Spleen (tissue), 11 donors: ENCODE results near the gene KLHL34. TPM values are rescaled to one million over a fixed set of nuclear protein-coding genes. Genes with fewer than 3 reads are reported as not detected.

Source experiments
- DNase-seq: peaks from one replicate; pipeline ENCODE4 v3.0.0-alpha.2; 2020
- H3K27ac ChIP-seq, 8 donors: fragments of 200-600 bp; sonication (generic) in 7 of 8; 1 replicate in 4 of 8; 2 replicates in 4 of 8; pipeline versions ENCODE4 v1.5.0 to v1.8.0; 2016 to 2021; ENCODE audit warnings: inconsistent platforms in 4 of 8, mild to moderate bottlenecking in 4 of 8, moderate library complexity in 1 of 8
- H3K27me3 ChIP-seq, 7 donors: fragments of 200-600 bp; sonication (generic) in 6 of 7; replicated peaks in 1 of 7; 1 replicate in 4 of 7; 2 replicates in 3 of 7; pipeline versions ENCODE4 v1.5.0 to v1.8.0; 2016 to 2021; ENCODE audit warnings: inconsistent platforms in 3 of 7, mild to moderate bottlenecking in 1 of 7
- H3K36me3 ChIP-seq, 6 donors: fragments of 200-600 bp; sonication (generic) in 5 of 6; 1 replicate in 4 of 6; 2 replicates in 2 of 6; pipeline versions ENCODE4 v1.5.0 to v1.8.0; 2016 to 2021; ENCODE audit warnings: inconsistent platforms in 2 of 6
- H3K4me1 ChIP-seq, 6 donors: fragments of 200-600 bp; sonication (generic) in 5 of 6; 1 replicate in 3 of 6; 2 replicates in 3 of 6; pipeline versions ENCODE4 v1.5.0 to v1.8.0; 2016 to 2021; ENCODE audit warnings: inconsistent platforms in 3 of 6
- H3K4me3 ChIP-seq, 8 donors: fragments of 200-600 bp; sonication (generic) in 7 of 8; 1 replicate in 4 of 8; 2 replicates in 4 of 8; pipeline versions ENCODE4 v1.5.0 to v1.8.0; 2016 to 2021; ENCODE audit warnings: inconsistent platforms in 4 of 8, mild to moderate bottlenecking in 4 of 8, moderate library complexity in 2 of 8
- H3K9me3 ChIP-seq, 8 donors: fragments of 200-600 bp; sonication (generic) in 7 of 8; 1 replicate in 4 of 8; 2 replicates in 4 of 8; pipeline versions ENCODE4 v1.5.0 to v1.8.0; 2016 to 2021; ENCODE audit warnings: inconsistent platforms in 4 of 8
- CTCF ChIP-seq, 11 experiments: fragments of 200-600 bp in 7 of 11; fragments of 450-650 bp in 4 of 11; sonication (generic) in 4 of 11; IDR thresholded peaks in 8 of 11; conservative IDR thresholded peaks in 3 of 11; 1 replicate in 7 of 11; 2 replicates in 4 of 11; pipeline versions ENCODE4 v1.4.0 to v1.8.0; 2016 to 2021; ENCODE audit warnings: antibody characterized with exemption in 11 of 11, inconsistent platforms in 4 of 11, mild to moderate bottlenecking in 1 of 11
- POLR2A ChIP-seq, 3 donors: fragments of 450-650 bp; IDR thresholded peaks; one replicate each; pipeline ENCODE4 v1.5.1; 2017; ENCODE audit warnings: antibody characterized with exemption in 3 of 3, mild to moderate bottlenecking in 1 of 3
- POLR2AphosphoS5 ChIP-seq, 3 donors: sonication (generic); formaldehyde crosslinking; IDR thresholded peaks; one replicate each; pipeline ENCODE4 v1.5.1; 2017; ENCODE audit warnings: antibody characterized with exemption in 3 of 3
- WGBS, 5 donors: extraction: QIAGEN DNeasy Blood & Tissue Kit in 3 of 5; methylation state at CpG; one replicate each; pipeline versions ENCODE4 v1.1.5 to v1.1.7; 2013 to 2018; 5-methylcytosine and 5-hydroxymethylcytosine counted together
- intact Hi-C: fragments of 100-400 bp; cut with DNase I; formaldehyde crosslinking; loops from one replicate; pipeline ENCODE4 v1.15.0; 2023; ENCODE audit warnings: low total_unique reads
- polyA plus RNA-seq, 3 donors: library from polyadenylated mRNA; stranded (reverse); fragments of 200-250 nt; gene quantifications; one replicate each; pipeline ENCODE4 v1.2.1, GENCODE V29; 2013
- total RNA-seq, 7 donors: library from RNA; depleted of rRNA in 3 of 7; stranded (reverse); fragments of >200 nt in 3 of 7; fragmentation: NEBNext Ultra II Directional in 4 of 7; extraction: Animal tissue kit (Norgen Biotek cat#: 25700) in 4 of 7; gene quantifications; one replicate each; pipeline versions ENCODE4 v1.1.0 to v1.2.1, GENCODE V29; 2016 to 2021
- donor health status: healthy with polysubstance abuse.
- donor health status: DM: no; HTN: no; CAD: no; lungs with moderate emphysema.
- donor health status: DM: no; HTN: no; CAD: no.
- donor health status: Bipolar disorder and iron deficiency.
- donor health status: healthy.
- donor health status: DM: no; HTN: no; CAD: no.
- donor health status: DM: yes; HTN: yes; CAD: no.

KLHL34 gene
- total and polyA plus RNA-seq, 10 donors: 0.14 to 0.63 (median 0.37) TPM; not detected in 2

DNA sequence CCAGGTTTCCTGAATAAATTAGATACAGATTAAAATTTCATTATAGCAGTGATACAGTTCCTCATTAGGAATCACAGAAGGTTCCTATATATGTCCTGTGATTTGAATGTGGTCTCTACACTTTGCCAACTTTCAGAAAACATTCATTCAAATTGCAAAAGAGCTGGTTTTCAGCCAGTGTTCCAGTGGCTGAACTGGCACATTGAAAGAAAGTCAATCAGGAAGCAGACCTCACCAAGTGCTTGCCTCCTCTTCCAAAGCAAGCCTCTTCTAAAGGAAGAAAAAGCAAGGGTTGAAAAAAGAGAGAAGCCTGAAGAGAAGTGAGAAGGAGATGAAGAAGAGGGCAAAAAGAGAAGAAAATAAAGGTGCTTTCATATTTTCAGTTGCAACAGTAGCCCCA is 12.7 kb downstream of the KLHL34 start:
- no peak for DNase-seq
- TF ChIP-seq POLR2A (IDR thresholded peaks at IDR 0.05) (no peak), CTCF (IDR thresholded peaks at IDR 0.05 in 8 of 11, conservative IDR thresholded peaks at IDR 0.05 in 3 of 11) (no peak), POLR2AphosphoS5 (IDR thresholded peaks at IDR 0.05) (no peak)
- H3K4me3 ChIP-seq: no peak overlapping the region
- intact Hi-C loops: no loop called here
- H3K4me1 ChIP-seq: no peaks in the 10 kb centered on the region
- no peak overlapping the region for H3K27ac ChIP-seq
- H3K9me3 ChIP-seq: no peaks in the 10 kb centered on the region
- no peaks in the 10 kb centered on the region for H3K27me3 ChIP-seq
- no peaks in the 10 kb centered on the region for H3K36me3 ChIP-seq

DNA sequence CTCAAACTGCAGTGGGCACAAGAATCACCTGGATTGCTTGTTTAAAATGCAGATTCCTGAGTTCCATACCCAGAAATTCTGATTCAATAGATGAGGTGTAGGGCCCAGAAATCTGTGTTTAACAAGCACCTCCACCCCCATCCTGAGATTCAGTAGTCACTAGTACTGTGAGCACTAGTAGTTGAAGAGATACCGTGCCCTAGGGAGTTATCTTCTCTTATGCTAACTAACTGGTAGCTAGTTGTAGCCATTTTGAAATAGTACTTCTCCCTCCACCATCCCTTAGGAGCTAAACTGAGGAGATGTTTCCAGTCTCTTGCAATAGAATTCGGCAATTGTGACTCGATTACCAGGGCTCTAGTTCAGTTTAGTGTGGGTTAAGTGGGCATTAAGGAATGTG is 18.4 kb downstream of the KLHL34 start:
- Histone ChIP-seq H3K27me3 (no peaks in the 10 kb centered on the region), H3K9me3 (no peaks in the 10 kb centered on the region), H3K27ac (no peak overlapping the region), H3K4me3 (no peak overlapping the region), H3K36me3 (no peaks in the 10 kb centered on the region), H3K4me1 (no peaks in the 10 kb centered on the region)
- 68 to 89% (median 82%) methylated on average over 2 to 3 of the region's 3 CpGs for WGBS, 5 donors
- TF ChIP-seq POLR2AphosphoS5 (IDR thresholded peaks at IDR 0.05) (no peak), POLR2A (IDR thresholded peaks at IDR 0.05) (no peak), CTCF (IDR thresholded peaks at IDR 0.05 in 8 of 11, conservative IDR thresholded peaks at IDR 0.05 in 3 of 11) (no peak)
- intact Hi-C loops: no loop called here
- no peak for DNase-seq

DNA sequence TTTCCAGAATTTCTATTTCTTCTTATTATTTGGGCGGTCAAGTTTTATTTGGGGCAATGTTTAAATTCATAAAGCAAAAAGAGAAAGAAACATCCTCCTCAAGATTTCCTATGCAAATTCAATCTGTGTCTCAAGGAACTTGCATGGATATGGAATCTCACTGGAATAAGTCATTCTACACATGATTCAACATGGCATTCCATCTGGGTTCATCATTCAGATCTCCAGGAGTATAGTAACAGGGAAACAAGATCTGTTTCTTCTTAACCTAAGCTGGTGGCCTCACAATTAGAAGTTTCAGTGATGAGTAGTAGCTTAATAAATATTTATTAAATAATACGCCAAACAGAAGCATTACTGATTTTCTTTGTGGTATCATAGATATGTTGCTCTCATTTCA is 19.8 kb downstream of the KLHL34 start:
- no peak for TF ChIP-seq CTCF (IDR thresholded peaks at IDR 0.05 in 8 of 11, conservative IDR thresholded peaks at IDR 0.05 in 3 of 11)
- TF ChIP-seq POLR2A (IDR thresholded peaks at IDR 0.05): no peak
- TF ChIP-seq POLR2AphosphoS5 (IDR thresholded peaks at IDR 0.05): no peak
- no peak for DNase-seq
- WGBS, 5 donors: 85 to 98% (median 94%) methylated on average over 2 of the region's 2 CpGs
- H3K9me3 ChIP-seq: no peaks in the 10 kb centered on the region
- no peak overlapping the region for H3K27ac ChIP-seq
- H3K4me1 ChIP-seq: no peaks in the 10 kb centered on the region
- intact Hi-C loops: no loop called here
- H3K4me3 ChIP-seq: no peak overlapping the region
- no peaks in the 10 kb centered on the region for H3K27me3 ChIP-seq
- H3K36me3 ChIP-seq: no peaks in the 10 kb centered on the region

DNA sequence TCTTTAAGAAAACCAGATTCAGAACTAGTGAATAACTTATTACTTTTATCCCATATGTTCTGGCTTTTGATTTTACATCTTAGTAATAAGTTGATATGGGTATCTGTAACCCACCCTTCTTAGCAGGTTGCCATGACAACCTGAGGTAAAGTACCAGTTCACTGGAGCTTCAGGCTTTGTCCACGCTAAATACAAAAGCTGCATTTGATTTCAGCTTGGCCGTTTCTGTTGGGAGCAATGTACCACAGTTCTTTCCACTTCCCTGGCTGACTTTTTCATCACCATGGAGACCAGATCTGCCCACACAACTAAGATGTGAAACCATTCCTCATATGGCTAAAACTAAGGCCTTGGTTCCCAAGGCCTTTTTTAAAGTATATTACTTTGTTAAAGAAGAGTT is 26.1 kb downstream of the KLHL34 start:
- TF ChIP-seq POLR2A (IDR thresholded peaks at IDR 0.05) (no peak), POLR2AphosphoS5 (IDR thresholded peaks at IDR 0.05) (no peak), CTCF (IDR thresholded peaks at IDR 0.05 in 8 of 11, conservative IDR thresholded peaks at IDR 0.05 in 3 of 11) (no peak)
- no peak for DNase-seq
- H3K4me3 ChIP-seq: no peak overlapping the region
- 70 to 80% (median 75%) methylated on average over 2 of the region's 2 CpGs for WGBS, 5 donors
- no peaks in the 10 kb centered on the region for H3K4me1 ChIP-seq
- H3K27me3 ChIP-seq: no peaks in the 10 kb centered on the region
- H3K27ac ChIP-seq: no peak overlapping the region
- H3K36me3 ChIP-seq: no peaks in the 10 kb centered on the region
- intact Hi-C loops: no loop called here
- H3K9me3 ChIP-seq: no peaks in the 10 kb centered on the region
